Measurements from ENCODE around the gene TTYH3.
"Not testable (repeated sequence)": the region's sequence is repeated elsewhere in the genome, so short reads cannot be mapped to it uniquely, and the experiment has no call there.

Gene TTYH3

GRCh38 chr7:2586326-2587020 is 45.3 kb upstream of the TTYH3 start:
- Histone ChIP-seq H3K4me2 (no peak overlapping the region), H4K20me1 (ENCODE audit: insufficient read depth) (no peaks in the 10 kb centered on the region), H3K27ac (no peak overlapping the region), H3K4me1 (ENCODE audit: low read depth, poor library complexity, severe bottlenecking) (no peaks in the 10 kb centered on the region), H3K79me2 (ENCODE audit: insufficient read depth, low read depth) (no peaks in the 10 kb centered on the region), H2AFZ (ENCODE audit: low read depth) (no peak overlapping the region), H3K4me3 (IDR thresholded peaks at IDR 0.05; ENCODE audit: insufficient read depth, low read depth, low read length) (no peak overlapping the region), H3K36me3 (ENCODE audit: insufficient read depth) (no peaks in the 10 kb centered on the region), H3K9ac (no peak overlapping the region), H3K27me3 (ENCODE audit: insufficient read depth, low read depth) (no peaks in the 10 kb centered on the region)
- TF ChIP-seq, protein P1, sequence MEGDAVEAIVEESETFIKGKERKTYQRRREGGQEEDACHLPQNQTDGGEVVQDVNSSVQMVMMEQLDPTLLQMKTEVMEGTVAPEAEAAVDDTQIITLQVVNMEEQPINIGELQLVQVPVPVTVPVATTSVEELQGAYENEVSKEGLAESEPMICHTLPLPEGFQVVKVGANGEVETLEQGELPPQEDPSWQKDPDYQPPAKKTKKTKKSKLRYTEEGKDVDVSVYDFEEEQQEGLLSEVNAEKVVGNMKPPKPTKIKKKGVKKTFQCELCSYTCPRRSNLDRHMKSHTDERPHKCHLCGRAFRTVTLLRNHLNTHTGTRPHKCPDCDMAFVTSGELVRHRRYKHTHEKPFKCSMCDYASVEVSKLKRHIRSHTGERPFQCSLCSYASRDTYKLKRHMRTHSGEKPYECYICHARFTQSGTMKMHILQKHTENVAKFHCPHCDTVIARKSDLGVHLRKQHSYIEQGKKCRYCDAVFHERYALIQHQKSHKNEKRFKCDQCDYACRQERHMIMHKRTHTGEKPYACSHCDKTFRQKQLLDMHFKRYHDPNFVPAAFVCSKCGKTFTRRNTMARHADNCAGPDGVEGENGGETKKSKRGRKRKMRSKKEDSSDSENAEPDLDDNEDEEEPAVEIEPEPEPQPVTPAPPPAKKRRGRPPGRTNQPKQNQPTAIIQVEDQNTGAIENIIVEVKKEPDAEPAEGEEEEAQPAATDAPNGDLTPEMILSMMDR (conservative IDR thresholded peaks at IDR 0.05; ENCODE audit: low read depth, low read length) = no peak

DNA sequence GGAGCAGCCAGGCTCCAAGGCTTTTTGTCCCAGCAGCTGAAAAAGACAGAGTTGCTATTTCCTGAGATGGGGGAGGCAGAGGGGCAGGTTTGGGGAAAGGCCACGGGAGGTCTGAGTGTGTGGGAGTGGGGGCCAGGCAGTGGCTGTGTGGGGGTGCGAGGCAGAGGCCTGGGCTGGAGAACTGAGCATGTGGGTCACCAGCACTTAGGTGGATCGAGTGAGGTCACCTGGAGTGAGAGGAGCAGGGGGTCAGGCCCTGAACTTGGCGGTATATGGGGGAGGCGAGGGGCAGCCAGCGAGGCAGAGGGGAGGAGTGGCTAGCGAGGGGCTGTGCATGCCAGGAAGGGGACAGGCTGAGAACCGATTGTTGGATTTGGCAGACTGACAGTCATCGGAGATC is 44.7 kb upstream of the TTYH3 start:
- no peaks in the 10 kb centered on the region for H3K79me2 ChIP-seq (ENCODE audit: insufficient read depth, low read depth)
- no peak overlapping the region for H3K4me3 ChIP-seq (IDR thresholded peaks at IDR 0.05; ENCODE audit: insufficient read depth, low read depth, low read length)
- no peaks in the 10 kb centered on the region for H4K20me1 ChIP-seq (ENCODE audit: insufficient read depth)
- H3K36me3 ChIP-seq (ENCODE audit: insufficient read depth) = no peaks in the 10 kb centered on the region
- H2AFZ ChIP-seq (ENCODE audit: low read depth) = no peak overlapping the region
- H3K27me3 ChIP-seq (ENCODE audit: insufficient read depth, low read depth) = no peaks in the 10 kb centered on the region
- H3K27ac ChIP-seq = no peak overlapping the region
- no peak overlapping the region for H3K4me2 ChIP-seq
- H3K9ac ChIP-seq = no peak overlapping the region
- no peaks in the 10 kb centered on the region for H3K4me1 ChIP-seq (ENCODE audit: low read depth, poor library complexity, severe bottlenecking)
- TF ChIP-seq, protein P1 (conservative IDR thresholded peaks at IDR 0.05; ENCODE audit: low read depth, low read length) = no peak

DNA sequence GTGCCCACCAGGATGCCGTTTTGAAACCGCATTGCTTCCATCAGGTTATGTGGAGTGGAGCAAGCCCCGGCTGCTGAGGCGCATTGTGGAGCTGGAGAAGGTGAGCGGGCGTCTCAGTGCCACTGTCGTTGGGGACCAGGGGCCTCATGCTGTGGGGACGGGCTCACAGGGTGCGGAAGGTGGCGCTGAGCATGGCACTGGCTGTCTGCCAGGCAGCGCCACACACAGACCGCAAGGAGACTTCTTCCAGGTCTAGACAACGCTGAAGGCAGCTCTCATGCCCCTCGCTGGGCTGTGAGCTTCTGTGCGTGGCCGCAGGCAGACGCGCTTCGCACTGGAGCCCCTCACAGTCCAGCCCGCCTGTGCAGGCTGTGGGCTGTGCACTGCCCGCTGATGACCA is 44.0 kb upstream of the TTYH3 start:
- H3K36me3 ChIP-seq (ENCODE audit: insufficient read depth) = no peaks in the 10 kb centered on the region
- TF ChIP-seq, protein P1 (conservative IDR thresholded peaks at IDR 0.05; ENCODE audit: low read depth, low read length) = no peak
- no peak overlapping the region for H3K9ac ChIP-seq
- no peaks in the 10 kb centered on the region for H3K27me3 ChIP-seq (ENCODE audit: insufficient read depth, low read depth)
- H3K79me2 ChIP-seq (ENCODE audit: insufficient read depth, low read depth) = no peaks in the 10 kb centered on the region
- no peak overlapping the region for H3K4me2 ChIP-seq
- H3K4me1 ChIP-seq (ENCODE audit: low read depth, poor library complexity, severe bottlenecking) = no peaks in the 10 kb centered on the region
- H2AFZ ChIP-seq (ENCODE audit: low read depth) = no peak overlapping the region
- H3K4me3 ChIP-seq (IDR thresholded peaks at IDR 0.05; ENCODE audit: insufficient read depth, low read depth, low read length) = no peak overlapping the region
- H3K27ac ChIP-seq = no peak overlapping the region
- no peaks in the 10 kb centered on the region for H4K20me1 ChIP-seq (ENCODE audit: insufficient read depth)

- Histone ChIP-seq H3K36me3 (ENCODE audit: insufficient read depth) (no peaks in the 10 kb centered on the region), H3K4me3 (IDR thresholded peaks at IDR 0.05; ENCODE audit: insufficient read depth, low read depth, low read length) (no peak overlapping the region), H3K9ac (no peak overlapping the region), H4K20me1 (ENCODE audit: insufficient read depth) (no peaks in the 10 kb centered on the region), H3K79me2 (ENCODE audit: insufficient read depth, low read depth) (no peaks in the 10 kb centered on the region), H3K4me2 (no peak overlapping the region), H2AFZ (ENCODE audit: low read depth) (no peak overlapping the region), H3K27me3 (ENCODE audit: insufficient read depth, low read depth) (no peaks in the 10 kb centered on the region), H3K27ac (no peak overlapping the region), H3K4me1 (ENCODE audit: low read depth, poor library complexity, severe bottlenecking) (no peaks in the 10 kb centered on the region)
- TF ChIP-seq, protein P1 (conservative IDR thresholded peaks at IDR 0.05; ENCODE audit: low read depth, low read length) = no peak
Measured at GRCh38 chr7:2589341-2589740, 42.4 kb upstream of the TTYH3 start.

DNA sequence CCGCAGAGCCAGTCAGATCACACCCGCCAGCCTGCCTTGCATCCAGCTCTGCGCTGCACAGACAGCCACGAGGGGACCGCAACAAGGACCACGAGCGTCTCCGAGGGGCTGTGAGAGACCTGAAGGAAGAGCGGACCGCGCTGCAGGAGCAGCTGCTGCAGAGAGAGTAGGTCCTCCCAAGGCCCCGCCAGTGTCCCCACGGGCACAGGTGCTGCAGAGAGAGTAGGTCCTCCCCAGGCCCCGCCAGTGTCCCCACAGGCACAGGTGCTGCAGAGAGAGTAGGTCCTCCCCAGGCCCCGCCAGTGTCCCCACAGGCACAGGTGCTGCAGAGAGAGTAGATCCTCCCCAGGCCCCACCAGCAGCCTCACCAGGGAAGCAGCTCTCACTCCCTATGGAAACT is 41.8 kb upstream of the TTYH3 start:
- not testable (repeated sequence) for H3K4me3 ChIP-seq (IDR thresholded peaks at IDR 0.05; ENCODE audit: insufficient read depth, low read depth, low read length); H3K4me1 ChIP-seq (ENCODE audit: low read depth, poor library complexity, severe bottlenecking); H3K27me3 ChIP-seq (ENCODE audit: insufficient read depth, low read depth); H3K79me2 ChIP-seq (ENCODE audit: insufficient read depth, low read depth); H4K20me1 ChIP-seq (ENCODE audit: insufficient read depth); H3K27ac ChIP-seq; H2AFZ ChIP-seq (ENCODE audit: low read depth); H3K9ac ChIP-seq; H3K36me3 ChIP-seq (ENCODE audit: insufficient read depth); H3K4me2 ChIP-seq
